Tibial nerve (tissue), 4 donors: Measurements from ENCODE around the gene AVL9.

ENCODE experiments used
- CTCF ChIP-seq, 5 experiments: fragments of 200-600 bp in 3 of 5; fragments of 450-650 bp in 2 of 5; sonication (generic) in 3 of 5; IDR thresholded peaks; one replicate each; pipeline ENCODE4 v1.5.1; 2016 to 2019; ENCODE audit warnings: antibody characterized with exemption in 5 of 5, mild to moderate bottlenecking in 3 of 5, moderate library complexity in 2 of 5
- EP300 ChIP-seq, 2 donors: sonication (generic); formaldehyde crosslinking; IDR thresholded peaks; one replicate each; pipeline ENCODE4 v1.6.1; 2017; ENCODE audit warnings: antibody characterized with exemption in 2 of 2, mild to moderate bottlenecking in 1 of 2
- POLR2A ChIP-seq, 2 donors: fragments of 450-650 bp; IDR thresholded peaks; one replicate each; pipeline ENCODE4 v1.6.1; 2017; ENCODE audit warnings: antibody characterized with exemption in 2 of 2, mild to moderate bottlenecking in 2 of 2, moderate library complexity in 2 of 2

GRCh38 chr7:32515890-32516550, 20.7 kb downstream of the AVL9 start:
- TF ChIP-seq EP300 (IDR thresholded peaks at IDR 0.05): no peak
- TF ChIP-seq CTCF (IDR thresholded peaks at IDR 0.05): no peak
- no peak for TF ChIP-seq POLR2A (IDR thresholded peaks at IDR 0.05)
